Thyroid gland (tissue), 4 donors: ENCODE measurements around the gene MUC22.

ENCODE experiments used
- POLR2A ChIP-seq, 2 donors: fragments of 450-650 bp; IDR thresholded peaks; one replicate each; pipeline ENCODE4 v1.6.1; 2017; ENCODE audit warnings: antibody characterized with exemption in 2 of 2, mild to moderate bottlenecking in 2 of 2, moderate library complexity in 1 of 2
- TF ChIP-seq, protein P1 (sequence below), 6 experiments: fragments of 200-600 bp in 3 of 6; fragments of 450-650 bp in 3 of 6; sonication (generic) in 3 of 6; IDR thresholded peaks; one replicate each; pipeline ENCODE4 v1.5.1; 2016 to 2019; ENCODE audit warnings: antibody characterized with exemption in 6 of 6, mild to moderate bottlenecking in 2 of 6, inconsistent platforms in 1 of 6, moderate library complexity in 1 of 6

- TF ChIP-seq POLR2A (IDR thresholded peaks at IDR 0.05), result no peak
- TF ChIP-seq, protein P1, sequence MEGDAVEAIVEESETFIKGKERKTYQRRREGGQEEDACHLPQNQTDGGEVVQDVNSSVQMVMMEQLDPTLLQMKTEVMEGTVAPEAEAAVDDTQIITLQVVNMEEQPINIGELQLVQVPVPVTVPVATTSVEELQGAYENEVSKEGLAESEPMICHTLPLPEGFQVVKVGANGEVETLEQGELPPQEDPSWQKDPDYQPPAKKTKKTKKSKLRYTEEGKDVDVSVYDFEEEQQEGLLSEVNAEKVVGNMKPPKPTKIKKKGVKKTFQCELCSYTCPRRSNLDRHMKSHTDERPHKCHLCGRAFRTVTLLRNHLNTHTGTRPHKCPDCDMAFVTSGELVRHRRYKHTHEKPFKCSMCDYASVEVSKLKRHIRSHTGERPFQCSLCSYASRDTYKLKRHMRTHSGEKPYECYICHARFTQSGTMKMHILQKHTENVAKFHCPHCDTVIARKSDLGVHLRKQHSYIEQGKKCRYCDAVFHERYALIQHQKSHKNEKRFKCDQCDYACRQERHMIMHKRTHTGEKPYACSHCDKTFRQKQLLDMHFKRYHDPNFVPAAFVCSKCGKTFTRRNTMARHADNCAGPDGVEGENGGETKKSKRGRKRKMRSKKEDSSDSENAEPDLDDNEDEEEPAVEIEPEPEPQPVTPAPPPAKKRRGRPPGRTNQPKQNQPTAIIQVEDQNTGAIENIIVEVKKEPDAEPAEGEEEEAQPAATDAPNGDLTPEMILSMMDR (IDR thresholded peaks at IDR 0.05), result no peak
Observed at GRCh38 chr6:30965140-30965601, 45.1 kb upstream of the MUC22 start.
